ENCODE results near the gene SLC6A11.

SLC6A11 gene

GRCh38 chr3:10774129-10774670 is 41.8 kb upstream of the SLC6A11 start:
- no peak overlapping the region for H3K4me3 ChIP-seq (ENCODE audit: low read depth, low read length)
- DNase-seq (ENCODE audit: low read depth), result no peak
- TF ChIP-seq CTCF (IDR thresholded peaks at IDR 0.05; ENCODE audit: low read depth, low read length, missing control alignments), result no peak

GRCh38 chr3:10774825-10775224 is 41.2 kb upstream of the SLC6A11 start:
- DNase-seq (ENCODE audit: low read depth), result no peak
- H3K4me3 ChIP-seq (ENCODE audit: low read depth, low read length), result no peak overlapping the region
- TF ChIP-seq CTCF (IDR thresholded peaks at IDR 0.05; ENCODE audit: low read depth, low read length, missing control alignments), result no peak

- TF ChIP-seq CTCF (IDR thresholded peaks at IDR 0.05; ENCODE audit: low read depth, low read length, missing control alignments), result no peak
- no peak for DNase-seq (ENCODE audit: low read depth)
These were observed 40.8 kb upstream of the SLC6A11 start for GRCh38 chr3:10775259-10775658.

GRCh38 chr3:10775828-10776227 is 40.2 kb upstream of the SLC6A11 start:
- no peak for TF ChIP-seq CTCF (IDR thresholded peaks at IDR 0.05; ENCODE audit: low read depth, low read length, missing control alignments)
- H3K4me3 ChIP-seq (ENCODE audit: low read depth, low read length), result no peak overlapping the region
- no peak for DNase-seq (ENCODE audit: low read depth)

More at GRCh38 chr3:10775259-10775658, 40.8 kb upstream of the SLC6A11 start:
- H3K4me3 ChIP-seq (ENCODE audit: low read depth, low read length), result no peak overlapping the region

GRCh38 chr3:10777627-10778026 is 38.4 kb upstream of the SLC6A11 start:
- TF ChIP-seq CTCF (IDR thresholded peaks at IDR 0.05; ENCODE audit: low read depth, low read length, missing control alignments), result no peak
- no peak overlapping the region for H3K4me3 ChIP-seq (ENCODE audit: low read depth, low read length)
- DNase-seq (ENCODE audit: low read depth), result no peak

GRCh38 chr3:10778492-10779292 is 37.3 kb upstream of the SLC6A11 start:
- no peak overlapping the region for H3K4me3 ChIP-seq (ENCODE audit: low read depth, low read length)
- DNase-seq (ENCODE audit: low read depth), result no peak
- TF ChIP-seq CTCF (IDR thresholded peaks at IDR 0.05; ENCODE audit: low read depth, low read length, missing control alignments), result peak; percentile 14

All from GM12864 (cell line).